Breast epithelium (tissue), 4 donors: Measurements from ENCODE around the gene LARP4. TPM values are rescaled to one million over a fixed set of nuclear protein-coding genes. Genes with fewer than 3 reads are reported as not detected.
"Not testable (repeated sequence)": the region's sequence is repeated elsewhere in the genome, so short reads cannot be mapped to it uniquely, and the experiment has no call there.

ENCODE experiments used
- DNase-seq, 2 donors: peaks; one replicate each; pipeline ENCODE4 v3.0.0-alpha.2; 2019; ENCODE audit warnings: low spot score in 2 of 2
- H3K27ac ChIP-seq, 2 donors: fragments of 200-600 bp; sonication (generic) in 1 of 2; one replicate each; pipeline ENCODE4 v1.5.1; 2016 to 2019; ENCODE audit warnings: mild to moderate bottlenecking in 1 of 2
- H3K27me3 ChIP-seq, 2 donors: fragments of 200-600 bp; sonication (generic) in 1 of 2; one replicate each; pipeline versions ENCODE4 v1.5.1 to v1.6.0; 2017 to 2019; ENCODE audit warnings: control low read depth in 1 of 2, mild to moderate bottlenecking in 1 of 2
- H3K36me3 ChIP-seq: fragments of 200-600 bp; one replicate; pipeline ENCODE4 v1.5.1; 2019
- H3K4me1 ChIP-seq, 2 donors: fragments of 200-600 bp; sonication (generic); one replicate each; pipeline ENCODE4 v1.5.1; 2016 to 2019; ENCODE audit warnings: control low read depth in 1 of 2
- H3K4me3 ChIP-seq, 3 donors: fragments of 200-600 bp; sonication (generic); 1 replicate in 2 of 3; 2 replicates in 1 of 3; pipeline ENCODE4 v1.5.1; 2016 to 2019; ENCODE audit warnings: mild to moderate bottlenecking in 3 of 3, moderate library complexity in 2 of 3
- H3K9me3 ChIP-seq, 2 donors: fragments of 200-600 bp; sonication (generic) in 1 of 2; one replicate each; pipeline ENCODE4 v1.5.1; 2016 to 2019; ENCODE audit warnings: control low read depth in 1 of 2
- POLR2A ChIP-seq: fragments of 450-650 bp; IDR thresholded peaks from one replicate; pipeline ENCODE4 v1.6.1; 2016; ENCODE audit warnings: antibody characterized with exemption, mild to moderate bottlenecking, moderate library complexity
- POLR2AphosphoS5 ChIP-seq, 3 donors: sonication (generic); formaldehyde crosslinking; IDR thresholded peaks; one replicate each; pipeline ENCODE4 v1.6.1; 2017; ENCODE audit warnings: antibody characterized with exemption in 3 of 3
- intact Hi-C: fragments of 100-400 bp; cut with DNase I; formaldehyde crosslinking; loops from one replicate; pipeline ENCODE4 v1.15.1; 2023; ENCODE audit warnings: low total_unique reads
- total RNA-seq, 3 donors: library from RNA; depleted of rRNA; stranded (reverse); fragments of >200 nt; gene quantifications; one replicate each; pipeline ENCODE4 v1.1.0, GENCODE V29; 2016
- TF ChIP-seq, protein P1 (sequence below), 3 donors: fragments of 450-650 bp; IDR thresholded peaks; one replicate each; pipeline ENCODE4 v1.5.1; 2016 to 2017; ENCODE audit warnings: antibody characterized with exemption in 3 of 3, mild to moderate bottlenecking in 3 of 3, moderate library complexity in 3 of 3

Gene LARP4
- total RNA-seq, 3 donors from 2014 or later = 34.2 to 61.9 (median 56.3) TPM

GRCh38 chr12:50517421-50518048, 116.8 kb downstream of the LARP4 start:
- H3K27ac ChIP-seq = peak overlapping the region; percentile 0 to 43
- TF ChIP-seq POLR2A (no peak), POLR2AphosphoS5 (IDR thresholded peaks at IDR 0.05) (no peak)
- TF ChIP-seq, protein P1, sequence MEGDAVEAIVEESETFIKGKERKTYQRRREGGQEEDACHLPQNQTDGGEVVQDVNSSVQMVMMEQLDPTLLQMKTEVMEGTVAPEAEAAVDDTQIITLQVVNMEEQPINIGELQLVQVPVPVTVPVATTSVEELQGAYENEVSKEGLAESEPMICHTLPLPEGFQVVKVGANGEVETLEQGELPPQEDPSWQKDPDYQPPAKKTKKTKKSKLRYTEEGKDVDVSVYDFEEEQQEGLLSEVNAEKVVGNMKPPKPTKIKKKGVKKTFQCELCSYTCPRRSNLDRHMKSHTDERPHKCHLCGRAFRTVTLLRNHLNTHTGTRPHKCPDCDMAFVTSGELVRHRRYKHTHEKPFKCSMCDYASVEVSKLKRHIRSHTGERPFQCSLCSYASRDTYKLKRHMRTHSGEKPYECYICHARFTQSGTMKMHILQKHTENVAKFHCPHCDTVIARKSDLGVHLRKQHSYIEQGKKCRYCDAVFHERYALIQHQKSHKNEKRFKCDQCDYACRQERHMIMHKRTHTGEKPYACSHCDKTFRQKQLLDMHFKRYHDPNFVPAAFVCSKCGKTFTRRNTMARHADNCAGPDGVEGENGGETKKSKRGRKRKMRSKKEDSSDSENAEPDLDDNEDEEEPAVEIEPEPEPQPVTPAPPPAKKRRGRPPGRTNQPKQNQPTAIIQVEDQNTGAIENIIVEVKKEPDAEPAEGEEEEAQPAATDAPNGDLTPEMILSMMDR (IDR thresholded peaks at IDR 0.05) = no peak

GRCh38 chr12:50518090-50518489, 117.4 kb downstream of the LARP4 start:
- intact Hi-C loops = no loop called here
- DNase-seq = no peak
- no peaks in the 10 kb centered on the region for H3K9me3 ChIP-seq
- TF ChIP-seq, protein P1 (IDR thresholded peaks at IDR 0.05) = no peak
- TF ChIP-seq POLR2A = no peak
- no peak for TF ChIP-seq POLR2AphosphoS5 (IDR thresholded peaks at IDR 0.05)
- H3K4me3 ChIP-seq = no peak overlapping the region
- H3K27me3 ChIP-seq = no peaks in the 10 kb centered on the region
- H3K36me3 ChIP-seq = no peaks in the 10 kb centered on the region
- peak overlapping the region in 1 of 2 donors; percentile 43 for H3K27ac ChIP-seq
- no peaks in the 10 kb centered on the region for H3K4me1 ChIP-seq

More at GRCh38 chr12:50517421-50518048, 116.8 kb downstream of the LARP4 start:
- no peaks in the 10 kb centered on the region for H3K9me3 ChIP-seq
- no peaks in the 10 kb centered on the region for H3K36me3 ChIP-seq
- no peaks in the 10 kb centered on the region for H3K4me1 ChIP-seq
- H3K4me3 ChIP-seq = no peak overlapping the region
- intact Hi-C loops = no loop called here
- DNase-seq = no peak
- H3K27me3 ChIP-seq = no peaks in the 10 kb centered on the region

DNA sequence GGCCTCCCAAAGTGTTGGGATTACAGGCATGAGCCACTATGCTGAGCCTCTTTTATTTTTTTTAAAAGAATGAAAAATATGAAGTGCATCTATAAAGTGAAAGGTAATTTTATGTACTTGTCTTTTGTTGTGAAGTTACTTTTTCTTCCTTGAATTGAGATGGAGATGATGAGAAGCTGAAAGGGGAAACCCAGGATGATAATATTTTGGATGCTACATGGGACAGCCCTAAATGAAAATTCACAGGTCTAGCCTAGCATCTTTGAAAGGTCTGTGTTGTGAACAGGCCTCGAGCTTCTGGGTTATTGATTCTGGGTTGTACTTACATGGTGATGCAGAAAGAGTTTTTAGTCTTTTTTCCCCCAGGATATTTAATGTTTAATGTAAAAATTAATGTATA, 118.7 kb downstream of the LARP4 start:
- TF ChIP-seq, protein P1 (IDR thresholded peaks at IDR 0.05) = no peak
- TF ChIP-seq POLR2A = no peak
- TF ChIP-seq POLR2AphosphoS5 (IDR thresholded peaks at IDR 0.05) = no peak
- no peak for DNase-seq
- no peak overlapping the region for H3K27ac ChIP-seq
- H3K27me3 ChIP-seq = no peaks in the 10 kb centered on the region
- H3K36me3 ChIP-seq = no peaks in the 10 kb centered on the region
- H3K4me1 ChIP-seq = no peaks in the 10 kb centered on the region
- intact Hi-C loops = no loop called here
- no peak overlapping the region for H3K4me3 ChIP-seq
- H3K9me3 ChIP-seq = no peaks in the 10 kb centered on the region

- Histone ChIP-seq H3K36me3 (no peaks in the 10 kb centered on the region), H3K4me3 (no peak overlapping the region), H3K9me3 (no peaks in the 10 kb centered on the region), H3K27me3 (no peaks in the 10 kb centered on the region), H3K4me1 (no peaks in the 10 kb centered on the region), H3K27ac (peak overlapping the region; percentile 35 to 65)
- TF ChIP-seq POLR2AphosphoS5 (IDR thresholded peaks at IDR 0.05) (no peak), POLR2A (no peak)
- TF ChIP-seq, protein P1 (IDR thresholded peaks at IDR 0.05) = no peak
- DNase-seq = no peak
- intact Hi-C loops = no loop called here
Measured at GRCh38 chr12:50520416-50521207, 119.9 kb downstream of the LARP4 start.

DNA sequence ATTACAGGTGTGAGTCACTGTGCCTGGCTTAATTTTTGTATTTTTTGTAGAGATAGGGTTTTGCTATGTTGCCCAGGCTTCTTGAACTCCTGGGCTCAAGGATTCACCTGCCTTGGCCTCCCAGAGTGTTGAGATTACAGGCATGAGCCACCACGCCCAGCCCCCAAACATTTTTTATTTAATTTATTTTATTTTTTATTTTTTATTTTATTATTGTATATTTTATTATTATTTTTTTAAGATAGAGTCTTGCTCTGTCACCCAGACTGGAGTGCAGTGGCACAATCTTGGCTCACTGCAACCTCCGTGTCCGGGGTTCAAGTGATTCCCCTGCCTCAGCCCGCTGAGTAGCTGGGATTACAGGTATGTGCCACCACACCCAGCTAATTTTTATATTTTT, 121.1 kb downstream of the LARP4 start:
- H3K27ac ChIP-seq, DNase-seq, H3K9me3 ChIP-seq, H3K4me3 ChIP-seq, H3K27me3 ChIP-seq, intact Hi-C loops, H3K4me1 ChIP-seq, H3K36me3 ChIP-seq: not testable (repeated sequence)
